Gastroesophageal sphincter (tissue), 3 donors: Measurements from ENCODE around the gene DDX21.

ENCODE experiments used
- CTCF ChIP-seq, 4 experiments: fragments of 200-600 bp in 2 of 4; fragments of 450-650 bp in 2 of 4; sonication (generic) in 1 of 4; IDR thresholded peaks; one replicate each; pipeline ENCODE4 v1.5.1; 2017 to 2019; ENCODE audit warnings: antibody characterized with exemption in 4 of 4, mild to moderate bottlenecking in 2 of 4, moderate library complexity in 2 of 4
- EP300 ChIP-seq: sonication (generic); formaldehyde crosslinking; IDR thresholded peaks from one replicate; pipeline ENCODE4 v1.6.1; 2017; ENCODE audit warnings: antibody characterized with exemption, mild to moderate bottlenecking
- POLR2A ChIP-seq, 2 donors: fragments of 450-650 bp; IDR thresholded peaks; one replicate each; pipeline ENCODE4 v1.6.1; 2017; ENCODE audit warnings: antibody characterized with exemption in 2 of 2, mild to moderate bottlenecking in 2 of 2, moderate library complexity in 1 of 2
- POLR2AphosphoS5 ChIP-seq: sonication (generic); formaldehyde crosslinking; IDR thresholded peaks from one replicate; pipeline ENCODE4 v1.6.1; 2017; ENCODE audit warnings: antibody characterized with exemption

GRCh38 chr10:68955355-68955831 is 577 bp upstream of the DDX21 start:
- TF ChIP-seq POLR2A (IDR thresholded peaks at IDR 0.05) (no peak), CTCF (IDR thresholded peaks at IDR 0.05) (no peak), POLR2AphosphoS5 (no peak), EP300 (no peak)
